IMR-90 (cell line): ENCODE results near the gene ERICH3. TPM values are rescaled to one million over a fixed set of nuclear protein-coding genes. Genes with fewer than 3 reads are reported as not detected.
A peak's percentile ranks its signal among the peaks of the same experiment; 100 is the strongest.

Source experiments
- ATAC-seq: fragments of 200-7000 bp; cut with Tn5 transposase; 2 replicates; pipeline ENCODE4 v1.9.1; 2020; ENCODE audit warnings: low read depth, mild to moderate bottlenecking, moderate library complexity
- BruUV-seq: library from RNA; stranded (reverse); fragments of 400-500 nt; replicated peaks from 2 replicates; lab custom pipeline; 2021; lab: Mats Ljungman, UMichigan
- CTCF ChIA-PET: fragments of 300-600 bp; formaldehyde crosslinking; extraction: SDS; loops from one replicate; lab custom pipeline; 2021; ENCODE audit warnings: antibody characterized with exemption; lab: Yijun Ruan, JAX
- POLR2A ChIA-PET: fragments of 300-600 bp; sonication (Branson Sonifier 250); formaldehyde crosslinking; loops from one replicate; lab custom pipeline; 2022; ENCODE audit warnings: antibody characterized with exemption; ENCODE audit not compliant: unreplicated experiment; lab: Charles Lee
- DNase-seq: peaks from one replicate; pipeline ENCODE4 v3.0.0; 2013
- H2AFZ ChIP-seq: replicated peaks from 2 replicates; pipeline ENCODE3; 2013; ENCODE audit warnings: low read length, mild to moderate bottlenecking; ENCODE audit not compliant: poor library complexity
- H2AK5ac ChIP-seq: 2 replicates; pipeline ENCODE4 v1.6.1; 2013; ENCODE audit warnings: low read depth, low read length, inconsistent platforms
- H2AK9ac ChIP-seq: replicated peaks from 2 replicates; pipeline ENCODE3; 2013; ENCODE audit warnings: mild to moderate bottlenecking, low read depth, low read length, moderate library complexity; ENCODE audit not compliant: poor library complexity
- H2BK120ac ChIP-seq: 2 replicates; pipeline ENCODE4 v1.6.1; 2013; ENCODE audit warnings: low read depth, low read length, inconsistent platforms
- H2BK15ac ChIP-seq: 3 replicates; pipeline ENCODE4 v1.6.1; 2013; ENCODE audit warnings: low read depth, low read length, inconsistent platforms
- H2BK20ac ChIP-seq: 2 replicates; pipeline ENCODE4 v1.6.1; 2013; ENCODE audit warnings: low read depth, mild to moderate bottlenecking, inconsistent platforms, low read length, moderate library complexity
- H2BK5ac ChIP-seq: 2 replicates; pipeline ENCODE4 v1.6.1; 2013; ENCODE audit warnings: mild to moderate bottlenecking, low read depth, low read length, inconsistent platforms; ENCODE audit not compliant: poor library complexity, severe bottlenecking
- H3K14ac ChIP-seq: replicated peaks from 2 replicates; pipeline ENCODE4 v1.6.1; 2013; ENCODE audit warnings: low read depth, low read length, inconsistent platforms
- H3K18ac ChIP-seq: 2 replicates; pipeline ENCODE4 v1.6.1; 2013; ENCODE audit warnings: low read depth, low read length, control low read depth
- H3K23ac ChIP-seq: 2 replicates; pipeline ENCODE4 v1.6.1; 2013; ENCODE audit warnings: low read depth, low read length, inconsistent platforms
- H3K27ac ChIP-seq: 2 replicates; pipeline ENCODE4 v1.5.1; 2013; ENCODE audit warnings: mild to moderate bottlenecking, control low read depth, low read length; ENCODE audit not compliant: insufficient read depth
- H3K27me3 ChIP-seq: 2 replicates; pipeline ENCODE4 v1.6.1; 2013; ENCODE audit warnings: low read length; ENCODE audit not compliant: control insufficient read depth, insufficient read depth
- H3K36me3 ChIP-seq: 2 replicates; pipeline ENCODE4 v1.6.1; 2013; ENCODE audit warnings: low read length, mixed read lengths; ENCODE audit not compliant: control insufficient read depth, insufficient read depth
- H3K4ac ChIP-seq: 2 replicates; pipeline ENCODE4 v1.6.1; 2013; ENCODE audit warnings: low read depth, low read length, inconsistent platforms
- H3K4me1 ChIP-seq: 2 replicates; pipeline ENCODE4 v1.6.1; 2013; ENCODE audit warnings: low read length, mixed read lengths; ENCODE audit not compliant: control insufficient read depth, insufficient read depth
- H3K4me2 ChIP-seq: 2 replicates; pipeline ENCODE4 v1.6.1; 2013; ENCODE audit warnings: low read depth, mild to moderate bottlenecking, control low read depth, low read length, moderate library complexity
- H3K4me3 ChIP-seq: 2 replicates; pipeline ENCODE4 v1.5.1; 2013; ENCODE audit warnings: low read depth, mild to moderate bottlenecking, control low read depth, low read length, moderate library complexity; ENCODE audit not compliant: insufficient read depth
- H3K56ac ChIP-seq: 2 replicates; pipeline ENCODE4 v1.6.1; 2013; ENCODE audit warnings: low read length, inconsistent platforms; ENCODE audit not compliant: insufficient read depth; ENCODE audit errors: extremely low read depth
- H3K79me1 ChIP-seq, 2 experiments: 2 replicates each; pipeline ENCODE4 v1.6.1; 2013; ENCODE audit warnings: low read length in 2 of 2, inconsistent platforms in 1 of 2, low read depth in 1 of 2
- H3K9ac ChIP-seq: 2 replicates; pipeline ENCODE4 v1.6.1; 2013; ENCODE audit warnings: low read depth, low read length, control low read depth
- H3K9me1 ChIP-seq: 2 replicates; pipeline ENCODE4 v1.6.1; 2013; ENCODE audit warnings: low read length, inconsistent platforms; ENCODE audit not compliant: insufficient read depth
- H3K9me3 ChIP-seq: 2 replicates; pipeline ENCODE4 v1.6.1; 2013; ENCODE audit warnings: low read length; ENCODE audit not compliant: control insufficient read depth, insufficient read depth
- H4K20me1 ChIP-seq: 2 replicates; pipeline ENCODE4 v1.6.1; 2013; ENCODE audit warnings: low read length, inconsistent platforms; ENCODE audit not compliant: insufficient read depth
- H4K5ac ChIP-seq: 2 replicates; pipeline ENCODE4 v1.6.1; 2013; ENCODE audit warnings: mild to moderate bottlenecking, low read depth, low read length, control low read depth
- H4K8ac ChIP-seq, 2 experiments: 2 replicates each; pipeline ENCODE4 v1.6.1; 2013; ENCODE audit warnings: low read depth in 2 of 2, low read length in 2 of 2, control low read depth in 1 of 2, inconsistent platforms in 1 of 2
- H4K91ac ChIP-seq: 2 replicates; pipeline ENCODE4 v1.6.1; 2013; ENCODE audit warnings: low read depth, low read length, inconsistent platforms; ENCODE audit not compliant: insufficient read depth
- CEBPB ChIP-seq: IDR thresholded peaks from 2 replicates; pipeline ENCODE4 v1.6.1; 2012; ENCODE audit warnings: low read depth, low read length, improper control_type of control experiment
- MAFK ChIP-seq: IDR thresholded peaks from 2 replicates; pipeline ENCODE4 v1.6.1; 2012; ENCODE audit warnings: low read depth, low read length, improper control_type of control experiment
- USF2 ChIP-seq: fragments of 150-350 bp; IDR thresholded peaks from 2 replicates; pipeline ENCODE4 v1.6.1; 2017; ENCODE audit warnings: mild to moderate bottlenecking, antibody characterized with exemption, low read length, low read depth
- WGBS, 2 experiments: methylation state at CpG; one replicate each; pipeline versions ENCODE4 v1.1.5 to v1.1.7; 2013; ENCODE audit warnings: missing lambda C conversion rate in 2 of 2; ENCODE audit not compliant: insufficient read length in 1 of 2; ENCODE audit errors: extremely low coverage in 2 of 2; 5-methylcytosine and 5-hydroxymethylcytosine counted together
- dilution Hi-C: fragments of 300-500 bp; cut with HindIII; formaldehyde crosslinking; loops from one replicate; pipeline ENCODE4 v1.14.3; 2018; ENCODE audit warnings: low sequenced_read_pairs; ENCODE audit not compliant: unreplicated experiment
- in situ Hi-C: fragments of 300-500 bp; cut with MboI; formaldehyde crosslinking; loops from 3 replicates; pipeline ENCODE4 v1.14.3; 2019; ENCODE audit warnings: low sequenced_read_pairs, inconsistent platforms, mixed read lengths
- intact Hi-C: fragments of 100-400 bp; cut with micrococcal nuclease; formaldehyde crosslinking; loops from 2 replicates; pipeline ENCODE4 v1.10.0; 2022
- polyA plus RNA-seq, 3 experiments: library from polyadenylated mRNA; depleted of rRNA; stranded (reverse); fragments of >200 nt; gene quantifications; 2 replicates each; pipeline ENCODE4 v1.2.3, GENCODE V29; 2012; ENCODE audit warnings: low replicate concordance in 1 of 3
- total RNA-seq: library from RNA; depleted of rRNA; stranded (reverse); fragments of >200 nt; gene quantifications from 2 replicates; pipeline ENCODE4 v1.2.3, GENCODE V29; 2012

ERICH3 gene
- total and polyA plus RNA-seq, 2 of the 4 experiments (the other 2 are of a cell fraction) = not detected

- Histone ChIP-seq H3K23ac (no peak overlapping the region), H2BK20ac (no peak overlapping the region), H3K9ac (no peak overlapping the region), H4K5ac (no peak overlapping the region), H3K4me2 (no peak overlapping the region), H3K9me1 (peaks cover 6% of the 10 kb centered on the region), H3K4me3 (no peak overlapping the region), H2BK120ac (no peak overlapping the region), H2AK9ac (no peak overlapping the region), H3K14ac (no peak overlapping the region), H2AFZ (no peak overlapping the region), H3K4ac (no peak overlapping the region), H3K4me1 (peaks cover 8% of the 10 kb centered on the region), H2BK15ac (no peak overlapping the region), H2AK5ac (no peak overlapping the region), H3K27me3 (no peaks in the 10 kb centered on the region), H3K9me3 (no peaks in the 10 kb centered on the region), H3K56ac (no peak overlapping the region), H3K27ac (no peak overlapping the region), H4K20me1 (no peaks in the 10 kb centered on the region), H2BK5ac (no peak overlapping the region), H3K79me1 (peaks cover 0 to 3% of the 10 kb centered on the region in 2 experiments; a peak in 3 of 4 replicates), H4K8ac (no peak overlapping the region), H4K91ac (no peak overlapping the region), H3K18ac (no peak overlapping the region), H3K36me3 (peaks cover 8% of the 10 kb centered on the region)
- TF ChIP-seq CEBPB (peak; percentile 83), USF2 (no peak), MAFK (no peak)
- dilution Hi-C loops (no loop called here), intact Hi-C loops (no loop called here), in situ Hi-C loops (no loop called here)
- ChIA-PET CTCF (interaction anchor here (1.5 kb wide), 1 partner anchor 17 kb away, joined by 3 read pairs; no protein-coding TSS in a partner anchor), POLR2A (no interaction called here)
- WGBS, 2 experiments = no CpG with 5 or more reads among the region's 1 CpG
- DNase-seq = no peak
- ATAC-seq = no peak
- no TSS peak for BruUV-seq
Observed at GRCh38 chr1:74716822-74717221, 43.2 kb upstream of the ERICH3 start.
